ENCODE data around the gene GMCL2.
"Not testable (repeated sequence)": the region's sequence is repeated elsewhere in the genome, so short reads cannot be mapped to it uniquely, and the experiment has no call there.

- TF ChIP-seq EZH2 (IDR thresholded peaks at IDR 0.05; ENCODE audit: borderline replicate concordance, insufficient read depth, low read length, poor library complexity, severe bottlenecking); TAF1 (IDR thresholded peaks at IDR 0.05; ENCODE audit: low read depth); CTCF (IDR thresholded peaks at IDR 0.05; ENCODE audit: poor library complexity, severe bottlenecking); SMC3 (conservative IDR thresholded peaks at IDR 0.05; ENCODE audit: poor library complexity); POLR2AphosphoS5 (IDR thresholded peaks at IDR 0.05); MXI1 (conservative IDR thresholded peaks at IDR 0.05; ENCODE audit: poor library complexity, severe bottlenecking); RAD21 (conservative IDR thresholded peaks at IDR 0.05): not testable (repeated sequence)
These were observed 41.9 kb upstream of the GMCL2 start for GRCh38 chr5:178229111-178229510.
